Panc1 (cell line): ENCODE measurements around the gene ZBTB7C. TPM values are rescaled to one million over a fixed set of nuclear protein-coding genes. Genes with fewer than 3 reads are reported as not detected.

ENCODE experiments used
- ATAC-seq: fragments of 200-7000 bp; cut with Tn5 transposase; 2 replicates; pipeline ENCODE4 v1.9.1; 2020; ENCODE audit warnings: mild to moderate bottlenecking, moderate library complexity
- BruUV-seq: library from RNA; stranded (reverse); fragments of 400-500 nt; replicated peaks from 2 replicates; lab custom pipeline; 2021; lab: Mats Ljungman, UMichigan
- CTCF ChIA-PET: fragments of 300-600 bp; sonication (Branson Sonifier 250); formaldehyde crosslinking; loops from one replicate; lab custom pipeline; 2022; ENCODE audit warnings: antibody characterized with exemption; lab: Charles Lee
- POLR2A ChIA-PET: fragments of 300-600 bp; sonication (Branson Sonifier 250); formaldehyde crosslinking; loops from one replicate; lab custom pipeline; 2022; ENCODE audit warnings: antibody characterized with exemption; lab: Charles Lee
- DNase-seq: peaks from one replicate; pipeline ENCODE4 v3.0.0-alpha.2; 2010; ENCODE audit warnings: low read depth, low spot score
- H3K27ac ChIP-seq: 2 replicates; pipeline ENCODE4 v1.5.1; 2011; ENCODE audit warnings: mild to moderate bottlenecking, low read length, inconsistent platforms
- H3K27me3 ChIP-seq: fragments of 200-500 bp; sonication (Bioruptor generic); 2 replicates; pipeline ENCODE4 v1.6.0; 2014; ENCODE audit warnings: low read length, inconsistent platforms; ENCODE audit not compliant: control insufficient read depth, insufficient read depth
- H3K36me3 ChIP-seq: fragments of 200-500 bp; sonication (Bioruptor generic); 2 replicates; pipeline ENCODE4 v1.5.1; 2014; ENCODE audit warnings: inconsistent platforms, mild to moderate bottlenecking, low read length, moderate library complexity; ENCODE audit not compliant: control insufficient read depth, insufficient read depth
- H3K4me1 ChIP-seq: 2 replicates; pipeline ENCODE4 v1.5.1; 2011; ENCODE audit warnings: inconsistent platforms, mild to moderate bottlenecking, low read length, moderate library complexity; ENCODE audit not compliant: control insufficient read depth, insufficient read depth
- H3K4me3 ChIP-seq, 2 experiments: 2 replicates each; pipeline ENCODE4 v1.5.1; 2011 to 2012; ENCODE audit warnings: low read depth in 2 of 2, low read length in 2 of 2, mild to moderate bottlenecking in 2 of 2, inconsistent platforms in 1 of 2, moderate library complexity in 1 of 2
- H3K9me3 ChIP-seq: fragments of 200-500 bp; sonication (Bioruptor generic); 2 replicates; pipeline ENCODE4 v1.5.1; 2014; ENCODE audit warnings: low read depth, mild to moderate bottlenecking, inconsistent platforms, low read length, moderate library complexity; ENCODE audit not compliant: control insufficient read depth, insufficient read depth
- CTCF ChIP-seq: fragments of 450-650 bp; IDR thresholded peaks from 2 replicates; pipeline ENCODE4 v1.5.1; 2017; ENCODE audit warnings: mild to moderate bottlenecking
- POLR2AphosphoS5 ChIP-seq: IDR thresholded peaks from 2 replicates; pipeline ENCODE4 v1.6.1; 2012; ENCODE audit warnings: mild to moderate bottlenecking, low read depth, low read length, moderate library complexity
- REST ChIP-seq, 2 experiments: IDR thresholded peaks; 2 replicates each; pipeline ENCODE4 v1.6.1; 2011 to 2012; ENCODE audit warnings: low read depth in 2 of 2, control low read depth in 1 of 2, low read length in 1 of 2, mild to moderate bottlenecking in 1 of 2, moderate library complexity in 1 of 2; ENCODE audit not compliant: insufficient read depth in 1 of 2
- SIN3A ChIP-seq: IDR thresholded peaks from 2 replicates; pipeline ENCODE4 v1.6.1; 2012; ENCODE audit warnings: low read depth, mild to moderate bottlenecking, low read length, moderate library complexity, borderline replicate concordance; ENCODE audit not compliant: insufficient read depth
- TCF7L2 ChIP-seq: IDR thresholded peaks from 2 replicates; pipeline ENCODE4 v1.6.1; 2011; ENCODE audit warnings: mild to moderate bottlenecking, low read depth, low read length, inconsistent platforms
- in situ Hi-C: cut with HindIII; loops from 2 replicates; pipeline ENCODE4 v1.10.0; 2016; ENCODE audit warnings: low sequenced_read_pairs, low pct_unique_long_range_greater_than_20kb
- intact Hi-C: fragments of 100-400 bp; cut with micrococcal nuclease; formaldehyde crosslinking; loops from one replicate; pipeline ENCODE4 v1.10.0; 2022; ENCODE audit not compliant: unreplicated experiment
- total RNA-seq: library from RNA; stranded (reverse); gene quantifications from one replicate; pipeline ENCODE4 v1.2.1, GENCODE V29; 2021; ENCODE audit not compliant: unreplicated experiment

ZBTB7C gene
- total RNA-seq, 1 experiment from 2014 or later = 0.03 TPM

- TF ChIP-seq TCF7L2 (no peak), POLR2AphosphoS5 (no peak), CTCF (no peak)
- CTCF ChIA-PET = no interaction called here
- ATAC-seq (no peak), DNase-seq (no peak)
- no TSS peak for BruUV-seq
- H3K27ac ChIP-seq = no peak overlapping the region
- intact Hi-C loops = no loop called here
- POLR2A ChIA-PET = interaction anchor here (0.6 kb wide), 1 partner anchor 170 kb away, joined by 3 read pairs; no protein-coding TSS in a partner anchor
- no peak overlapping the region for H3K4me3 ChIP-seq
- peaks cover 2% of the 10 kb centered on the region for H3K27me3 ChIP-seq
- H3K9me3 ChIP-seq = no peaks in the 10 kb centered on the region
- no peaks in the 10 kb centered on the region for H3K4me1 ChIP-seq
- in situ Hi-C loops = no loop called here
- H3K36me3 ChIP-seq = no peaks in the 10 kb centered on the region
These were observed 10.3 kb upstream of the ZBTB7C start for GRCh38 chr18:48419277-48420022.

GRCh38 chr18:48418539-48419276 is 9.5 kb upstream of the ZBTB7C start:
- ATAC-seq (no peak), DNase-seq (no peak)
- Histone ChIP-seq H3K27me3 (peaks cover 2% of the 10 kb centered on the region), H3K36me3 (no peaks in the 10 kb centered on the region), H3K4me1 (no peaks in the 10 kb centered on the region), H3K27ac (no peak overlapping the region), H3K4me3 (no peak overlapping the region), H3K9me3 (no peaks in the 10 kb centered on the region)
- ChIA-PET CTCF (no interaction called here), POLR2A (interaction anchor here (0.6 kb wide), 1 partner anchor 169 kb away, joined by 3 read pairs; no protein-coding TSS in a partner anchor)
- TF ChIP-seq SIN3A = no peak
- TF ChIP-seq REST (IDR thresholded peaks at IDR 0.05; ENCODE audit: insufficient read depth in 1 of 2, low read depth in 2 of 2, low read length in 1 of 2) = no peak
- intact Hi-C loops = no loop called here
- in situ Hi-C loops = no loop called here
- BruUV-seq = no TSS peak

- Histone ChIP-seq H3K4me3 (no peak overlapping the region), H3K9me3 (no peaks in the 10 kb centered on the region), H3K36me3 (no peaks in the 10 kb centered on the region), H3K27me3 (peaks cover 2% of the 10 kb centered on the region), H3K27ac (no peak overlapping the region), H3K4me1 (no peaks in the 10 kb centered on the region)
- CTCF ChIA-PET = no interaction called here
- intact Hi-C loops (no loop called here), in situ Hi-C loops (no loop called here)
- TF ChIP-seq CTCF (no peak), POLR2AphosphoS5 (no peak), SIN3A (no peak), TCF7L2 (no peak), REST (IDR thresholded peaks at IDR 0.05; ENCODE audit: insufficient read depth in 1 of 2, low read depth in 2 of 2, low read length in 1 of 2) (no peak)
- DNase-seq = no peak
- ATAC-seq = no peak
- POLR2A ChIA-PET = no interaction called here
- no TSS peak for BruUV-seq
These were observed 8.8 kb upstream of the ZBTB7C start for GRCh38 chr18:48417985-48418384.
